Measurements from ENCODE around the gene PANK4.

Gene PANK4

GRCh38 chr1:2468041-2468472 is 58.3 kb downstream of the PANK4 start:
- Mint-ChIP-seq H3K4me3 (no peak overlapping the region), H3K9me3 (no peaks in the 10 kb centered on the region), H3K27me3 (ENCODE audit: low read depth, poor library complexity) (peaks cover 45% of the 10 kb centered on the region), H3K27ac (no peak overlapping the region), H3K4me1 (peaks cover 10% of the 10 kb centered on the region), H3K36me3 (ENCODE audit: low read depth) (no peaks in the 10 kb centered on the region)
- peak; percentile 94 for DNase-seq
- no peak for TF ChIP-seq CTCF (IDR thresholded peaks at IDR 0.05)

GRCh38 chr1:2466958-2467554 is 59.3 kb downstream of the PANK4 start:
- TF ChIP-seq CTCF (IDR thresholded peaks at IDR 0.05), result no peak
- peak; percentile 71 for DNase-seq

GRCh38 chr1:2466270-2466665 is 60.1 kb downstream of the PANK4 start:
- H3K4me3 Mint-ChIP-seq, result no peak overlapping the region
- H3K27ac Mint-ChIP-seq, result no peak overlapping the region
- no peak for DNase-seq
- peaks cover 49% of the 10 kb centered on the region for H3K27me3 Mint-ChIP-seq (ENCODE audit: low read depth, poor library complexity)
- no peaks in the 10 kb centered on the region for H3K9me3 Mint-ChIP-seq
- no peak for TF ChIP-seq CTCF (IDR thresholded peaks at IDR 0.05)
- H3K36me3 Mint-ChIP-seq (ENCODE audit: low read depth), result no peaks in the 10 kb centered on the region
- peaks cover 13% of the 10 kb centered on the region for H3K4me1 Mint-ChIP-seq

More at GRCh38 chr1:2466958-2467554, 59.3 kb downstream of the PANK4 start:
- no peaks in the 10 kb centered on the region for H3K9me3 Mint-ChIP-seq
- H3K36me3 Mint-ChIP-seq (ENCODE audit: low read depth), result no peaks in the 10 kb centered on the region
- no peak overlapping the region for H3K27ac Mint-ChIP-seq
- peaks cover 8% of the 10 kb centered on the region for H3K4me1 Mint-ChIP-seq
- H3K27me3 Mint-ChIP-seq (ENCODE audit: low read depth, poor library complexity), result peaks cover 49% of the 10 kb centered on the region
- H3K4me3 Mint-ChIP-seq, result no peak overlapping the region

GRCh38 chr1:2465371-2466269 is 60.8 kb downstream of the PANK4 start:
- Mint-ChIP-seq H3K36me3 (ENCODE audit: low read depth) (no peaks in the 10 kb centered on the region), H3K27me3 (ENCODE audit: low read depth, poor library complexity) (peaks cover 45% of the 10 kb centered on the region), H3K27ac (no peak overlapping the region), H3K4me1 (peaks cover 13% of the 10 kb centered on the region), H3K9me3 (no peaks in the 10 kb centered on the region), H3K4me3 (no peak overlapping the region)
- no peak for TF ChIP-seq CTCF (IDR thresholded peaks at IDR 0.05)
- DNase-seq, result no peak

GRCh38 chr1:2463396-2463795 is 63.0 kb downstream of the PANK4 start:
- DNase-seq, result peak; percentile 42
- Mint-ChIP-seq H3K27ac (no peak overlapping the region), H3K36me3 (ENCODE audit: low read depth) (no peaks in the 10 kb centered on the region), H3K4me1 (peaks cover 20% of the 10 kb centered on the region), H3K27me3 (ENCODE audit: low read depth, poor library complexity) (peaks cover 29% of the 10 kb centered on the region), H3K4me3 (no peak overlapping the region), H3K9me3 (no peaks in the 10 kb centered on the region)
- no peak for TF ChIP-seq CTCF (IDR thresholded peaks at IDR 0.05)
